CD4-positive, alpha-beta T cell treated with Interleukin-6 for 4 hours (primary cell): ENCODE measurements around the gene CSK.
"Not testable (repeated sequence)": the region's sequence is repeated elsewhere in the genome, so short reads cannot be mapped to it uniquely, and the experiment has no call there.

Source experiments
- DNase-seq: peaks from one replicate; pipeline ENCODE4 v3.0.0-alpha.2; 2020; ENCODE audit warnings: mixed read lengths

Gene CSK

GRCh38 chr15:74781431-74782258 lies at the start of gene CSK:
TSS of gene CSK (plus strand) at chr15:74782080. CDS start at chr15:74798298, 16,218 bp downstream.
- DNase-seq = peak; percentile 84

GRCh38 chr15:74732846-74733245 lies 49.0 kb upstream of the CSK start:
- DNase-seq = no peak

GRCh38 chr15:74733269-74733668 lies 48.6 kb upstream of the CSK start:
- no peak for DNase-seq

DNA sequence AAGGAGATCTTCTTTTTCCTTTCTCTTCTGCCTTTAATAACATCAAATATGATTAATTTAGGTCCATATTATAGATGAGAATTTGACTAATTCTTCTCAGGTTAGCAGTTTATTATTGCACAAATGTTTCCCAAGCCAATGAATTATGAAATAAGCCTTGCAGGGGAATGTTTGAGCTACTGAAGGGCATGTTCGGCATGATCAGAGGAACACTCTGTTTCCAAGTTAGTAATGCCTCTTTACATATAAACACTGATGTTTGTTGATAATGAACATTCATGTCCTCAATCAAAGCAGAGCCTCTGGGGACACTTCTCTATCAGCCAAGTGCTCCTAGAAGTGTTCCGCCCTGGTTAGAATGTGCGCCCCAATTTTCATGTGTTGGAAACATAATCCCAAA lies 46.6 kb upstream of the CSK start:
- no peak for DNase-seq

DNA sequence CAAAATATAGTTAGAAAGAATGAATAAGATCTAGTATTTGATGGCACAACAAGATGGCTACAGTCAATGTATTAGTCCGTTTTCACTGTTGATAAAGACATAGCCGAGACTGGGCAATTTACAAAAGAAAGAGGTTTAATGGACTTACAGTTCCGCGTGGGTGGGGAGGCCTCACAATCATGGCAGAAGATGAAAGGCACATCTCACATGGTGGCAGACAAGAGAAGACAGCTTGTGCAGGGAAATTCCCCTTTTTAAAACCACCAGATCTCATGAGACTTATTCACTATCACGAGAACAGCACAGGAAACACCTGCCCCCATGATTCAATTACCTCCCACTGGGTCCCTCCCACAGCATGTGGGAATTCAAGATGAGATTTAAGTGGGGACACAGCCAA lies 43.6 kb upstream of the CSK start:
- not testable (repeated sequence) for DNase-seq

DNA sequence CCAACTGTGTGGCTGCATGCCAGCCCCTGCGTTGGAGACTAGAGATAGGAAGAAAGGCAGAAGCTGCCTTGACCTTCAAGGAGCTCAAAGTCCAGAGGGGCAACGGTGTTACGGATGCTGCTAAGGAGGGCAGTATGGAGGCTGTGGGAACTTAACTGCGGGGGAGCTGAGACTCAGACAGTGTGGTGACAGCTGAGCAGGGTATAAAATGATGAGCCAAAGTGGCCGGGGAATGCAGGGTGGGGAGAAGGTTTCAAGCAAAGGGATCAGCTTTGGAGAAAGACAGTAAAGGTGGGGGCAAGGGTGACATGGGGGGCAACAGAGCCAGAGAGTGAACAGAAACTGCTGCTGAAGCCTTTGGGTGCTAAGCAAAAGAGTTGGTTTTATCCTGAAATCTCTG lies 39.5 kb upstream of the CSK start:
- DNase-seq = no peak

- DNase-seq = no peak
Observed at GRCh38 chr15:74746389-74746788, 35.5 kb upstream of the CSK start.

DNA sequence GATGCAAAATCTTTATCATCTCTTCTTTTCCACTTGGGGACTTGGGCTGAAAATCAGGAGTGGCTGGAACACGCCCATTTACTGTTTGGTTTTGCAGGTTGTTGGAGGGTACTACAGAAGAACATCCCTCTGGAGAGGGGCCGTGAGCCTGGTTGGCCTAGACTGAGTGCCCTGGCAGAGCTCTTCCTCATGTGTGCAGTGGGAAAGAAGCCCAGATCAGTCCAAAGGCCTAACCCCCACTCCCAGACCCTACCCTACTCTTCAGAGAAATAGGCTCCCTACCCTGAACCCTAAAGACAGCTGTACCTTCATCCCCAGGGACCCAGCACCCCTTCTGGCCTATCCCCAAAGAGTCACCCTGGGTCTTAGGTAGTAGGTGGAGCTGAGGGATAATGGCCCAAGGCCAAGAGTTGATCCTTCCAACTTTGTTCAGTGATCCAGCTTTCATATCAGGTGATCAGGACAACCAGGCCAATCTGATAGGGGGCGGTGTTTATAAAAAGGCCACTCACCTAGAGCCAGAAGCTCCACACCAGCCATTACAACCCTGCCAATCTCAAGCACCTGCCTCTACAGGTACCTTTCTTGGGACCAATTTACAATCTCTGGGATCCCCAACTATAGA lies 33.4 kb upstream of the CSK start, which contains the start of gene CYP1A2:
Gene CYP1A2 (plus strand): TSS at position 524 of the 625 bp plus-strand sequence. CDS start 894 bp downstream, outside the sequence.
- no peak for DNase-seq

DNA sequence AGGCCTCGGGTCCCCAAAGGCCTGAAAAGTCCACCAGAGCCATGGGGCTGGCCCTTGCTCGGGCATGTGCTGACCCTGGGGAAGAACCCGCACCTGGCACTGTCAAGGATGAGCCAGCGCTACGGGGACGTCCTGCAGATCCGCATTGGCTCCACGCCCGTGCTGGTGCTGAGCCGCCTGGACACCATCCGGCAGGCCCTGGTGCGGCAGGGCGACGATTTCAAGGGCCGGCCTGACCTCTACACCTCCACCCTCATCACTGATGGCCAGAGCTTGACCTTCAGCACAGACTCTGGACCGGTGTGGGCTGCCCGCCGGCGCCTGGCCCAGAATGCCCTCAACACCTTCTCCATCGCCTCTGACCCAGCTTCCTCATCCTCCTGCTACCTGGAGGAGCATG lies 32.0 kb upstream of the CSK start:
- no peak for DNase-seq

GRCh38 chr15:74750751-74751150 lies 31.1 kb upstream of the CSK start:
- no peak for DNase-seq

GRCh38 chr15:74752011-74752410 lies 29.9 kb upstream of the CSK start:
- no peak for DNase-seq

DNA sequence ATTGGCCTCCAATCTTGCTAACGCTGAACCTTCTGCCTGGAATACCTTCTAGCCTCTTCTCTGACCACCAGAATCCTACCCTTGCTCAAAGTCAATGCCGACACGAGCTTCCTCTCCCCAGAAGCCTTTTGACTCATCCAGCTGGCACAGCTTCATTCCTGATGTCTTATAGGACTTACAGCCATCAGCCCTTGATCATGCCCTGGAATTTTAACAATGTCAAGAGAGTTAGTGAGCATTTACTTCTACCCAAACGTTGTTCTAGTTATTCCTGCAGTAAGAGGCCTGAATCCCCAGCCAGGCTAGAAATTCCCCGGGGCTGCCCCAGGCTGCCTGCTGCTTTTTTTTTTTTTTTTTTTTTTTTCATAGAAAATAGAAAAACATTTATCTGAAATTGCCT lies 29.3 kb upstream of the CSK start:
- no peak for DNase-seq

- DNase-seq = no peak
Observed at GRCh38 chr15:74754593-74755215, 27.2 kb upstream of the CSK start.

- no peak for DNase-seq
Observed at GRCh38 chr15:74758736-74759135, 23.1 kb upstream of the CSK start.

DNA sequence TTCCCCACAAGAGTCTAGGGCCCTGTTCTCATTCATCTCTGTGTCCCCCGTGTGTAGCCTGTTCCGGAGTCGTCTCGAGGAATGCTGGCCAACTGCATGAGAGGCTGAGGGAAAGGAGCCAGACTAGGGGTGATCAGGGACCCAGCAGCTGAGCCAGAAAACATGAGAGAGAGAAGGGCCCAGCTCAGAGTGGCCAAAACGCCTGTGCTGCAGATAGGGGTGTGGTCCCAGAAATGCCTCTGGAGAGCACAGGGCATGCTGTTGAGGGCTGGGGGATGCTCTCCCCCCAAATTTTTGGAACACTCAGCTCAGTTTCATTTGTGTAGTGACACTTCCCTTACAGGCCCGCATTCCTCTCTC lies 19.1 kb upstream of the CSK start:
- no peak for DNase-seq

GRCh38 chr15:74763416-74763815 lies 18.5 kb upstream of the CSK start:
- no peak for DNase-seq

DNA sequence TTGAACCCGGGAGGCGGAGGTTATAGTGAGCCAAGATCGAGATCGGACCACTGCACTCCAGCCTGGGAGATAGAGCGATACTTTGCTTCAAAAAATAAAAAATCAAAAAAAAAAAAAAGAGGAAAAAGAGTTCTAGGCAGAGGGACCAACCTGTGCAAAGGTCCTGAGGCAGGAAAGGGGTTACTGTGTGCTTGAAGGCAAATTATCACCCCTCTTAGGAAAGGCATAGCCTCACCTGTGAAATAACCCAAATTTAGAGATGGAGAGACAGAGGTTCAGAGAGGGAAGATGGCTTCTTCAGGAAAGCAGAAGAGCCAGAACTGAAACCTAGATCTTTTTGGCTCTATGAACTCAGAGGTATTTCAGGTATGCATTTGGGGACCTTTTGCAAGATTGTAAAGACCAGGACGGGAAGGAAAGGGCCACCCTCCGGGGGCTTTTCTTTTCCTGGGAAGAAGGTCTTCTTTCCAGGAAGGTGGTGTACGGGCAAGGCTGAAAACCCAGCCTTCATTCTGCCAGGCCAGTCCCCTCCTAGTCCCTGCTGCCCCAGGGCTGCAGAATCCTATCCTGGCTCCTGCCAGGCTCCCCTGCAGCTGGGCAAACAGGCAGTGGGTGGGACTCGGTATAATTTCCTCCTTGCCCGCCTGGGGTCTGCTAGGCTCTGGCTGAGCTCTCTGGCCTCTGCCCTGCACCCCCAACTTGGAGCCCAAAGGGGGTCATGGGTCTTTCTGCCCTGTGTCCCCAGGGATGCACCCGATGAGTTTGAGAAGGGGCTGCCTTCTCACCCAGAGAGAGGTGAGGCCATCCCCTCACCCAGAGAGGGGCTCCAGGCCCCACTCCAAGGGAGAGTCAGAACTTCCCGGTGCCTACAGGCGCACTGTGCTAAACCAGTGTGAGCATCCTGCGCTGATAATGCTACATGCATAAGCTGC lies 14.4 kb upstream of the CSK start:
- no peak for DNase-seq

DNA sequence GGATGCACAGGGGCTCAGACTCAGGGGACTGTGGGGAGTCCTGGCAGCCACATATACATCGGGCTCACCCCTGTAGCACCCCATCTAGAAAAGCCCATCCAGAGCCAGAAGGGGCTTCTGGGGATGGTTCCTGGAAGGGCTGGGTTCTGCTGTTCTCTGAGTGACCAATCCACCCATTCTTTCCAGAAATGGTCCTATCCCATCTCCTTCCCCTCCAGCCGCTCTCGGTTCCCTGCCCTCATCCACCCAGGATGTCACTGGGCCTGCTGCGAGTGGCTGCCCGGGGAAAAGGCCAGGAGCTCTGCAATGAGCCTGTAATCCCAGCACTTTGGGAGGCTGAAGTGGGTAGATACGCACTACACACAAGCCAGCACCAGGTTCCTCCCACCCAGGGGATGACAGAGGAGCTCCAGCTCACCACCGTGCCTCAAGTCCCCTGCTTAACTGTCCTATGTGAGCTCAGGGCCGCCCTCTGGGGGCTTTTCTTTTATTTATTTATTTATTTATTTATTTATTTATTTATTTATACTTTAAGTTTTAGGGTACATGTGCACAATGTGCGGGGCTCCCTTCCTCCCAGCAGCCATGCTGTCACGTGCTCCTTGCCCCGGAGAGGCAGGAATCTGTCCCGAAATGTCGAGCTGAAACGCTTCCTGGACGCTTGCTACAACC lies 13.6 kb upstream of the CSK start:
- DNase-seq = no peak

GRCh38 chr15:74768771-74769342 lies 13.0 kb upstream of the CSK start:
- DNase-seq = peak; percentile 75

GRCh38 chr15:74769463-74770025 lies 12.3 kb upstream of the CSK start:
- no peak for DNase-seq

- no peak for DNase-seq
Observed at GRCh38 chr15:74770211-74770903, 11.5 kb upstream of the CSK start.
